OCI-LY7 (cell line): Measurements from ENCODE around the gene ZNF544.

ENCODE experiments used
- CTCF ChIP-seq: fragments of 200-600 bp; sonication (generic); conservative IDR thresholded peaks from 2 replicates; pipeline ENCODE4 v1.5.1; 2014; ENCODE audit warnings: mild to moderate bottlenecking, antibody characterized with exemption, low read length, moderate library complexity, mixed read lengths
- EZH2phosphoT487 ChIP-seq: fragments of 200-600 bp; sonication (generic); IDR thresholded peaks from 2 replicates; pipeline ENCODE4 v1.6.1; 2018; ENCODE audit warnings: low read depth, borderline replicate concordance, mild to moderate bottlenecking, mixed run types, antibody characterized with exemption, low read length, moderate library complexity, mixed read lengths

- no peak for TF ChIP-seq CTCF
- no peak for TF ChIP-seq EZH2phosphoT487
Observed at GRCh38 chr19:58261968-58262921, 33.5 kb downstream of the ZNF544 start.
